Kidney (tissue), 14 donors: ENCODE measurements around the gene LIPN. TPM values are rescaled to one million over a fixed set of nuclear protein-coding genes. Genes with fewer than 3 reads are reported as not detected.

Source experiments
- DNase-seq, 5 donors: peaks; one replicate each; pipeline ENCODE4 v3.0.0-alpha.2; 2013 to 2020
- FAIRE-seq: peaks from 2 replicates; lab custom pipeline; 2012; peaks lifted over from hg19 to GRCh38; lab: Jason Lieb, UNC
- H3K27ac ChIP-seq, 2 donors: one replicate each; pipeline ENCODE4 v1.7.0; 2013; ENCODE audit warnings: low read depth in 2 of 2, low read length in 2 of 2, inconsistent platforms in 1 of 2
- H3K27me3 ChIP-seq: one replicate; pipeline ENCODE4 v1.7.1; 2013; ENCODE audit warnings: low read length, inconsistent platforms; ENCODE audit not compliant: control insufficient read depth, insufficient read depth
- H3K36me3 ChIP-seq, 3 donors: one replicate each; pipeline versions ENCODE4 v1.7.0 to v1.7.1; 2013; ENCODE audit warnings: low read length in 3 of 3, control low read depth in 1 of 3, inconsistent platforms in 1 of 3; ENCODE audit not compliant: insufficient read depth in 3 of 3, control insufficient read depth in 2 of 3
- H3K4me1 ChIP-seq, 3 donors: one replicate each; pipeline versions ENCODE4 v1.7.0 to v1.7.1; 2013; ENCODE audit warnings: low read length in 3 of 3, inconsistent platforms in 1 of 3, low read depth in 1 of 3; ENCODE audit not compliant: control insufficient read depth in 2 of 3, insufficient read depth in 2 of 3
- H3K4me3 ChIP-seq, 3 donors: one replicate each; pipeline versions ENCODE4 v1.7.0 to v1.8.1; 2013; ENCODE audit warnings: low read length in 3 of 3, control low read depth in 1 of 3, inconsistent platforms in 1 of 3
- H3K9ac ChIP-seq, 3 donors: one replicate each; pipeline versions ENCODE4 v1.7.0 to v1.7.1; 2013; ENCODE audit warnings: low read length in 3 of 3, control low read depth in 1 of 3, inconsistent platforms in 1 of 3
- H3K9me3 ChIP-seq, 3 donors: one replicate each; pipeline versions ENCODE4 v1.7.0 to v1.7.1; 2013; ENCODE audit warnings: low read length in 3 of 3, control low read depth in 1 of 3, inconsistent platforms in 1 of 3; ENCODE audit not compliant: control insufficient read depth in 2 of 3, insufficient read depth in 1 of 3
- intact Hi-C: fragments of 100-400 bp; cut with DNase I; formaldehyde crosslinking; loops from one replicate; pipeline ENCODE4 v1.11.1; 2022
- polyA plus RNA-seq: library from polyadenylated mRNA; stranded (reverse); fragments of 350-450 nt; fragmentation: Illumina TruSeq; extraction: RNeasy Lipid Tissue Mini Kit (QIAGEN cat#74804); gene quantifications from one replicate; pipeline ENCODE4 v1.2.3, GENCODE V29; 2014; ENCODE audit warnings: low read depth, low replicate concordance; ENCODE audit not compliant: insufficient read depth
- total RNA-seq: library from RNA; stranded (reverse); fragmentation: NEBNext Ultra II Directional; extraction: Animal tissue kit (Norgen Biotek cat#: 25700); gene quantifications from one replicate; pipeline ENCODE4 v1.2.1, GENCODE V29; 2021
- TF ChIP-seq, protein P1 (sequence below): IDR thresholded peaks from 3 replicates; pipeline ENCODE4 v1.5.1; 2012; ENCODE audit warnings: mild to moderate bottlenecking, moderate library complexity, borderline replicate concordance; ENCODE audit not compliant: insufficient read depth; ENCODE audit errors: extremely low read depth
- donor health status: control.
- donor health status: control.
- donor health status: control.
- donor health status: control.
- donor health status: control.
- donor health status: DM: yes; HTN: yes; CAD: no.
- donor health status: Normal renal cell carcinoma (clear cell type).

Gene LIPN
- total and polyA plus RNA-seq, 2 donors from 2014 or later = 0.41 TPM; not detected in 1

DNA sequence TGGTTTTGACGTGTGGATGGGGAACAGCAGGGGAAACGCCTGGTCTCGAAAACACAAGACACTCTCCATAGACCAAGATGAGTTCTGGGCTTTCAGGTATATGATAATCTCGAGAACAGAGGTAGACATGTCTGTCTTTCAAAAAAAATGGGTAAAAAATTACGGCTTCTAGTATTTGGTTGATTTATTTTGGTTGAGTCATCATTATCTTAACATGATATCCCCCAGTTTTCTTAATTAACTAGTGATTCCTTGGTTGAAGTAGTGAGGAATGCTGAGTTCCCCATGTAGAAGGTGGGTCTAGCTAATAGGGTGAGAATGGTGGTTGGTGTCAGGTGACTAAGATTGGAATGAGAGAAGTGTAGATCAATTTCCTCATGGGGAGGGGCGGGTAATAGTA lies 53.4 kb downstream of the LIPN start:
- Histone ChIP-seq H3K9ac (no peak overlapping the region), H3K4me3 (no peak overlapping the region)
- TF ChIP-seq, protein P1, sequence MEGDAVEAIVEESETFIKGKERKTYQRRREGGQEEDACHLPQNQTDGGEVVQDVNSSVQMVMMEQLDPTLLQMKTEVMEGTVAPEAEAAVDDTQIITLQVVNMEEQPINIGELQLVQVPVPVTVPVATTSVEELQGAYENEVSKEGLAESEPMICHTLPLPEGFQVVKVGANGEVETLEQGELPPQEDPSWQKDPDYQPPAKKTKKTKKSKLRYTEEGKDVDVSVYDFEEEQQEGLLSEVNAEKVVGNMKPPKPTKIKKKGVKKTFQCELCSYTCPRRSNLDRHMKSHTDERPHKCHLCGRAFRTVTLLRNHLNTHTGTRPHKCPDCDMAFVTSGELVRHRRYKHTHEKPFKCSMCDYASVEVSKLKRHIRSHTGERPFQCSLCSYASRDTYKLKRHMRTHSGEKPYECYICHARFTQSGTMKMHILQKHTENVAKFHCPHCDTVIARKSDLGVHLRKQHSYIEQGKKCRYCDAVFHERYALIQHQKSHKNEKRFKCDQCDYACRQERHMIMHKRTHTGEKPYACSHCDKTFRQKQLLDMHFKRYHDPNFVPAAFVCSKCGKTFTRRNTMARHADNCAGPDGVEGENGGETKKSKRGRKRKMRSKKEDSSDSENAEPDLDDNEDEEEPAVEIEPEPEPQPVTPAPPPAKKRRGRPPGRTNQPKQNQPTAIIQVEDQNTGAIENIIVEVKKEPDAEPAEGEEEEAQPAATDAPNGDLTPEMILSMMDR = no peak

DNA sequence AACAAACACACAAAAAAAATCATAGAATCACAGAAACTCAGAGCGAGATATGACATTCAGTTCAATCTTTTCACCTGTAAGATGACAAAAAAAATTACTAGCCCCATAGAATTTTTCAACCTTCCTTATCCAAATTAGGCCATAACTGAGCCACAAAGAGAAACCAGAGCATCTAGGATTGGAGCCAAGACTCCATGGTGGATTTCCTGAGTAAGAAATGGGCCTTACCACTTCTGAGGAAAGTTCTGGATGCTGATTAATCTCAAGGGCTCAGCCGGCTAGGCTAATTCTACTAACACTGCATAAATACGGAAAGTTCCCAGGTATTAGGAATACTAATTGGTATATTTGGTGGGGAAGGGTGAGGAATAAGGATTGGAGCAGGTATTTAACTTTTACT lies 59.5 kb downstream of the LIPN start:
- FAIRE-seq (no peak), DNase-seq (no peak)
- Histone ChIP-seq H3K9ac (no peak overlapping the region), H3K9me3 (no peaks in the 10 kb centered on the region), H3K27ac (no peak overlapping the region), H3K4me3 (no peak overlapping the region), H3K36me3 (no peaks in the 10 kb centered on the region), H3K4me1 (no peaks in the 10 kb centered on the region), H3K27me3 (no peaks in the 10 kb centered on the region)
- TF ChIP-seq, protein P1 = no peak
- intact Hi-C loops = no loop called here

More for the DNA sequence above, 53.4 kb downstream of the LIPN start:
- Histone ChIP-seq H3K27me3 (no peaks in the 10 kb centered on the region), H3K36me3 (no peaks in the 10 kb centered on the region), H3K9me3 (no peaks in the 10 kb centered on the region), H3K27ac (no peak overlapping the region), H3K4me1 (no peaks in the 10 kb centered on the region)
- intact Hi-C loops = loop anchor here (5.0 kb wide), 1 partner anchor 241 kb away; no protein-coding TSS in a partner anchor
- FAIRE-seq (no peak), DNase-seq (no peak)

GRCh38 chr10:88820748-88821401 lies 61.1 kb downstream of the LIPN start:
- no peak overlapping the region for H3K27ac ChIP-seq
- H3K4me1 ChIP-seq = no peaks in the 10 kb centered on the region
- intact Hi-C loops = no loop called here
- TF ChIP-seq, protein P1 = no peak
- H3K36me3 ChIP-seq = no peaks in the 10 kb centered on the region
- FAIRE-seq (no peak), DNase-seq (peak in 2 of 5 donors; percentile 30 to 73)
- H3K9ac ChIP-seq = no peak overlapping the region
- no peak overlapping the region for H3K4me3 ChIP-seq
- no peaks in the 10 kb centered on the region for H3K9me3 ChIP-seq
- no peaks in the 10 kb centered on the region for H3K27me3 ChIP-seq

DNA sequence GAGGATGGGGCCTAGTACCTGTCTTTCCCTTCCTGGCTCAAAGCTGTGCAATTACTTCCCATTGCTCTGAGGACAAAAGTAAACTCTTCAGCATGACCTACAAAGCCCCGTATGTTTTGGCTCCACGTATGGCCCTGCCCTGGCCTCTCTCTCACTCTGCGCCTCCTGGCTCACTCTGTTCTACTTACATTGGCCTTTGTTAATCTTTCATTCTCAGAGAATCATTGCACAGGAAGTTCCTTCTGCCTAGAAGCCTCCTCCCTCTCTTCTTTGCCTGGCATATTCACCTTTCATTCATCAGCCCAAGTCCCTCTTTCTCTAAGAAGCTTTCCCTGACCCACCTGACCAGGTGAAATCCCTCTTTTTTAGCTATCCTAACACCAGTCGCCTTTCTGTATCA lies 66.6 kb downstream of the LIPN start:
- Histone ChIP-seq H3K27ac (no peak overlapping the region), H3K9me3 (no peaks in the 10 kb centered on the region), H3K4me3 (no peak overlapping the region), H3K27me3 (no peaks in the 10 kb centered on the region), H3K4me1 (no peaks in the 10 kb centered on the region), H3K36me3 (no peaks in the 10 kb centered on the region), H3K9ac (no peak overlapping the region)
- DNase-seq = no peak
- intact Hi-C loops = no loop called here
- FAIRE-seq = no peak
- TF ChIP-seq, protein P1 = no peak
